Osteoblast (primary cell): ENCODE data around the gene DCC. TPM values are rescaled to one million over a fixed set of nuclear protein-coding genes. Genes with fewer than 3 reads are reported as not detected.
A peak's percentile ranks its signal among the peaks of the same experiment; 100 is the strongest.

Experiments used
- DNase-seq: peaks from one replicate; pipeline ENCODE4 v3.0.0; 2011; ENCODE audit warnings: low spot score, mixed read lengths; ENCODE audit not compliant: insufficient read length; ENCODE audit errors: missing footprints
- H2AFZ ChIP-seq: 2 replicates; pipeline ENCODE4 v1.6.0; 2011; ENCODE audit warnings: mild to moderate bottlenecking, low read length
- H3K27ac ChIP-seq: 2 replicates; pipeline ENCODE4 v1.5.1; 2011; ENCODE audit warnings: mild to moderate bottlenecking, low read depth, low read length, moderate library complexity
- H3K27me3 ChIP-seq: 2 replicates; pipeline ENCODE4 v1.6.0; 2012; ENCODE audit warnings: mild to moderate bottlenecking, control low read depth, inconsistent platforms, low read length, moderate library complexity; ENCODE audit not compliant: insufficient read depth
- H3K36me3 ChIP-seq: 2 replicates; pipeline ENCODE4 v1.5.1; 2011; ENCODE audit warnings: mild to moderate bottlenecking, low read length, control low read depth, moderate library complexity; ENCODE audit not compliant: insufficient read depth
- H3K4me1 ChIP-seq: 2 replicates; pipeline ENCODE4 v1.5.1; 2011; ENCODE audit warnings: mild to moderate bottlenecking, low read length, control low read depth, moderate library complexity; ENCODE audit not compliant: insufficient read depth
- H3K4me2 ChIP-seq: 2 replicates; pipeline ENCODE4 v1.6.0; 2011; ENCODE audit warnings: mild to moderate bottlenecking, low read length; ENCODE audit not compliant: insufficient read depth
- H3K4me3 ChIP-seq: fragments of 200-600 bp; sonication (generic); 3 replicates; pipeline ENCODE4 v1.5.1; 2012; ENCODE audit warnings: mild to moderate bottlenecking, low read length, inconsistent platforms; ENCODE audit not compliant: insufficient read depth
- H3K79me2 ChIP-seq: 2 replicates; pipeline ENCODE4 v1.6.0; 2012; ENCODE audit warnings: mild to moderate bottlenecking, low read length, control low read depth, inconsistent platforms; ENCODE audit not compliant: insufficient read depth
- H3K9me3 ChIP-seq: 2 replicates; pipeline ENCODE4 v1.5.1; 2011; ENCODE audit warnings: low read depth, low read length, control low read depth
- H4K20me1 ChIP-seq: 2 replicates; pipeline ENCODE4 v1.6.0; 2012; ENCODE audit warnings: mild to moderate bottlenecking, low read length, control low read depth; ENCODE audit not compliant: insufficient read depth
- CTCF ChIP-seq: IDR thresholded peaks from 2 replicates; pipeline ENCODE4 v1.5.1; 2011; ENCODE audit warnings: mild to moderate bottlenecking, low read depth, low read length, moderate library complexity; ENCODE audit errors: extremely low read depth
- total RNA-seq: library from RNA; depleted of rRNA; stranded (reverse); fragments of >200 nt; gene quantifications from 2 replicates; pipeline ENCODE4 v1.2.3, GENCODE V29; 2012

The DCC gene
- total RNA-seq, 1 donor, result not detected

DNA sequence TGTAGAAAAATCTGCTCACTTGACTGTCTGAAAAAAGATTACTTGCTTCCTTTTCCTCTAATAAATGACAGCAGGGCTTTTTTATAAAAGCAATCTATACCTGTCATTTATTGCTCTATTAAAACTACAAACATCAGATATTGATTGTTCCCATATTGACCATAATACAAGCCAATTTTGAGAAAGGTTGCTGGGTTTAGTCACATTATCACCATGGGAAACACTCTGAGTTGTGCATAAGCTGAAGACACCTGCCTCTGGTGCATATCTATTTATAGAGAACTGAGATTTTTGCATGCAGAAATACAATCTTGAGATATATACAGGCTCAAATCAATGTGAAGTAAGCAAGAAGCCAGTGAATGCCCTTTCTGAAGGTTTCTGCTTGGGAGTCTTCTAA, 853.9 kb downstream of the DCC start:
- H3K36me3 ChIP-seq, result no peaks in the 10 kb centered on the region
- H4K20me1 ChIP-seq, result no peaks in the 10 kb centered on the region
- TF ChIP-seq CTCF, result no peak
- no peak overlapping the region for H2AFZ ChIP-seq
- H3K4me1 ChIP-seq, result no peaks in the 10 kb centered on the region
- no peak overlapping the region for H3K4me2 ChIP-seq
- peak; percentile 0 for DNase-seq
- no peaks in the 10 kb centered on the region for H3K27me3 ChIP-seq
- H3K79me2 ChIP-seq, result no peaks in the 10 kb centered on the region
- no peak overlapping the region for H3K4me3 ChIP-seq
- H3K27ac ChIP-seq, result no peak overlapping the region
- H3K9me3 ChIP-seq, result no peaks in the 10 kb centered on the region

GRCh38 chr18:53219853-53220252, 879.9 kb downstream of the DCC start:
- Histone ChIP-seq H3K4me1 (no peaks in the 10 kb centered on the region), H3K4me3 (no peak overlapping the region), H3K27ac (no peak overlapping the region), H3K36me3 (no peaks in the 10 kb centered on the region), H3K79me2 (no peaks in the 10 kb centered on the region), H2AFZ (no peak overlapping the region), H3K4me2 (no peak overlapping the region), H4K20me1 (no peaks in the 10 kb centered on the region), H3K9me3 (no peaks in the 10 kb centered on the region), H3K27me3 (no peaks in the 10 kb centered on the region)
- no peak for TF ChIP-seq CTCF
- DNase-seq, result no peak

DNA sequence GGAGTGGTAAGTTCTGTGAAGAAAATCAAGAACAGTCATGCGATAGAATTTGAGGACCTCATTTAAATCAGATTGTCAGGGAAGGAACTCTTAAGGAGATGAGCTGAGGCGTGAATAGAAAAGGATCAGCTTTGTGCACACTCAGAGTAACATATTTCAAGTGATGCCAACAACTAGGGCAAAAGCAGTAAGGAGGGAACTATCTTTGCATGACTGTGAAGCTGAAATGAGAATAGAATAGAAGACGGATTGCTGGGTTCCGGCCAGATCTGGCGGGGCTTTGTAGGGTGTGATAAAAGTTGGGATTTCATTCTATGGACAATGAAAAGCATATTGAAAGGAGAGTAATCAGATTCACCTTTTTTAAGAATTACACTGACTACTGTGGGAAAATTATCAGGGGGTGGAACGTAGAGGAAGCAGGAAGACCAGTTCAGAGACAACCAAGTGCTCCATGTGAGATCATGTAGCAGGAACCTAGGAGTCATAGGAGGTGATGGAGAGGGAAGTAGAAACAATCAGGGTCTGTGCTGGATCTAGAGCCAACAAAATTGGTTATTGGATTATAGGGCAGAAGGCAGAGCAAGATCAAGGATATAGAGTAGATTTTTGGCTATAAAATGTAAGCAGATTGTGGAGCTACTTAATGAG, 884.3 kb downstream of the DCC start:
- no peaks in the 10 kb centered on the region for H4K20me1 ChIP-seq
- TF ChIP-seq CTCF, result no peak
- no peak overlapping the region for H3K4me3 ChIP-seq
- no peak overlapping the region for H3K4me2 ChIP-seq
- no peaks in the 10 kb centered on the region for H3K36me3 ChIP-seq
- no peaks in the 10 kb centered on the region for H3K27me3 ChIP-seq
- no peaks in the 10 kb centered on the region for H3K79me2 ChIP-seq
- no peak overlapping the region for H3K27ac ChIP-seq
- H3K4me1 ChIP-seq, result no peaks in the 10 kb centered on the region
- H2AFZ ChIP-seq, result no peak overlapping the region
- no peak for DNase-seq
- H3K9me3 ChIP-seq, result peaks cover 4% of the 10 kb centered on the region

DNA sequence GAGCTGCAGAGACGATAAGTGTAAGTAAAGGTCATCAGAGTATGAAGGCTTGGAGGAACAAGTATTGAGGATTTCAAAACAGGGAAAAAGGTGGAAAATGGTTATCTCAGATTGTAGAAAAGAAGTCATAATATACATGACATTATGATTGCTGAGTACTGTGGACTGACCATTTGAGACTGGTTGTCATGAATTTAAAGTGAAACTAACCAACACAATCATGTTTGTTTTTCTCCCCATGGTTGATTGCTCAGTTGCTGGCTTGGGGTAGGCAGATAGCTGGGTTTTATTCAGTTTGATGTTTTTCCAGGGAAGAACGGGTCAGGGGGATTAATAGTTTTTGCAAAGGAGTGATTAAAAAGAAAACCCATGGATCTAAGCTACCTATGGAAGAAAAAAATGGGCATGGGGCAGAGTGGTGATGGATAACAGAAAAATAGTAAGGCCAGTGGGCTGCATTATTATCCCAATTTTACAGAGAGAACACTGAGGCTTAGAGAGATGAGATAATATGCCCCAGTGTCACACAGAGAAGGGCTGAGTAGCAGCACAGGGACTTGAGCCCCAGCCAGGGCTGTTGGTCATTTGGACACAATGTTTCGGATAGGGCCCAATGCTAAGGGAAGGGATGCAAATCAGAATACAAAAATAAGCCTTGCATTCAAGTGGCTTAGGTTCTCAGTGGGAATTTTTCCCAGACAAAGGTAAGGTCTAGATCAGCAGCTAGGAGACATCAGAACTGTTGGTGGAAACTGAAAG, 885.7 kb downstream of the DCC start:
- no peak overlapping the region for H3K4me2 ChIP-seq
- no peaks in the 10 kb centered on the region for H3K36me3 ChIP-seq
- H3K27ac ChIP-seq, result no peak overlapping the region
- no peaks in the 10 kb centered on the region for H3K79me2 ChIP-seq
- no peak for DNase-seq
- H3K27me3 ChIP-seq, result no peaks in the 10 kb centered on the region
- H3K4me1 ChIP-seq, result no peaks in the 10 kb centered on the region
- no peak for TF ChIP-seq CTCF
- H2AFZ ChIP-seq, result no peak overlapping the region
- no peaks in the 10 kb centered on the region for H4K20me1 ChIP-seq
- peaks cover 4% of the 10 kb centered on the region for H3K9me3 ChIP-seq
- no peak overlapping the region for H3K4me3 ChIP-seq
